IMR-90 (cell line): ENCODE data around the gene DPPA4. TPM values are rescaled to one million over a fixed set of nuclear protein-coding genes. Genes with fewer than 3 reads are reported as not detected.

Source experiments
- ATAC-seq: fragments of 200-7000 bp; cut with Tn5 transposase; 2 replicates; pipeline ENCODE4 v1.9.1; 2020; ENCODE audit warnings: low read depth, mild to moderate bottlenecking, moderate library complexity
- BruUV-seq: library from RNA; stranded (reverse); fragments of 400-500 nt; replicated peaks from 2 replicates; lab custom pipeline; 2021; lab: Mats Ljungman, UMichigan
- CTCF ChIA-PET: fragments of 300-600 bp; formaldehyde crosslinking; extraction: SDS; loops from one replicate; lab custom pipeline; 2021; ENCODE audit warnings: antibody characterized with exemption; lab: Yijun Ruan, JAX
- POLR2A ChIA-PET: fragments of 300-600 bp; sonication (Branson Sonifier 250); formaldehyde crosslinking; loops from one replicate; lab custom pipeline; 2022; ENCODE audit warnings: antibody characterized with exemption; ENCODE audit not compliant: unreplicated experiment; lab: Charles Lee
- DNase-seq: peaks from one replicate; pipeline ENCODE4 v3.0.0; 2013
- H2AFZ ChIP-seq: replicated peaks from 2 replicates; pipeline ENCODE3; 2013; ENCODE audit warnings: low read length, mild to moderate bottlenecking; ENCODE audit not compliant: poor library complexity
- H2AK5ac ChIP-seq: 2 replicates; pipeline ENCODE4 v1.6.1; 2013; ENCODE audit warnings: low read depth, low read length, inconsistent platforms
- H2AK9ac ChIP-seq: replicated peaks from 2 replicates; pipeline ENCODE3; 2013; ENCODE audit warnings: mild to moderate bottlenecking, low read depth, low read length, moderate library complexity; ENCODE audit not compliant: poor library complexity
- H2BK120ac ChIP-seq: 2 replicates; pipeline ENCODE4 v1.6.1; 2013; ENCODE audit warnings: low read depth, low read length, inconsistent platforms
- H2BK15ac ChIP-seq: 3 replicates; pipeline ENCODE4 v1.6.1; 2013; ENCODE audit warnings: low read depth, low read length, inconsistent platforms
- H2BK20ac ChIP-seq: 2 replicates; pipeline ENCODE4 v1.6.1; 2013; ENCODE audit warnings: low read depth, mild to moderate bottlenecking, inconsistent platforms, low read length, moderate library complexity
- H2BK5ac ChIP-seq: 2 replicates; pipeline ENCODE4 v1.6.1; 2013; ENCODE audit warnings: mild to moderate bottlenecking, low read depth, low read length, inconsistent platforms; ENCODE audit not compliant: poor library complexity, severe bottlenecking
- H3K14ac ChIP-seq: replicated peaks from 2 replicates; pipeline ENCODE4 v1.6.1; 2013; ENCODE audit warnings: low read depth, low read length, inconsistent platforms
- H3K18ac ChIP-seq: 2 replicates; pipeline ENCODE4 v1.6.1; 2013; ENCODE audit warnings: low read depth, low read length, control low read depth
- H3K23ac ChIP-seq: 2 replicates; pipeline ENCODE4 v1.6.1; 2013; ENCODE audit warnings: low read depth, low read length, inconsistent platforms
- H3K27ac ChIP-seq: 2 replicates; pipeline ENCODE4 v1.5.1; 2013; ENCODE audit warnings: mild to moderate bottlenecking, control low read depth, low read length; ENCODE audit not compliant: insufficient read depth
- H3K27me3 ChIP-seq: 2 replicates; pipeline ENCODE4 v1.6.1; 2013; ENCODE audit warnings: low read length; ENCODE audit not compliant: control insufficient read depth, insufficient read depth
- H3K36me3 ChIP-seq: 2 replicates; pipeline ENCODE4 v1.6.1; 2013; ENCODE audit warnings: low read length, mixed read lengths; ENCODE audit not compliant: control insufficient read depth, insufficient read depth
- H3K4ac ChIP-seq: 2 replicates; pipeline ENCODE4 v1.6.1; 2013; ENCODE audit warnings: low read depth, low read length, inconsistent platforms
- H3K4me1 ChIP-seq: 2 replicates; pipeline ENCODE4 v1.6.1; 2013; ENCODE audit warnings: low read length, mixed read lengths; ENCODE audit not compliant: control insufficient read depth, insufficient read depth
- H3K4me2 ChIP-seq: 2 replicates; pipeline ENCODE4 v1.6.1; 2013; ENCODE audit warnings: low read depth, mild to moderate bottlenecking, control low read depth, low read length, moderate library complexity
- H3K4me3 ChIP-seq: 2 replicates; pipeline ENCODE4 v1.5.1; 2013; ENCODE audit warnings: low read depth, mild to moderate bottlenecking, control low read depth, low read length, moderate library complexity; ENCODE audit not compliant: insufficient read depth
- H3K56ac ChIP-seq: 2 replicates; pipeline ENCODE4 v1.6.1; 2013; ENCODE audit warnings: low read length, inconsistent platforms; ENCODE audit not compliant: insufficient read depth; ENCODE audit errors: extremely low read depth
- H3K79me1 ChIP-seq, 2 experiments: 2 replicates each; pipeline ENCODE4 v1.6.1; 2013; ENCODE audit warnings: low read length in 2 of 2, inconsistent platforms in 1 of 2, low read depth in 1 of 2
- H3K9ac ChIP-seq: 2 replicates; pipeline ENCODE4 v1.6.1; 2013; ENCODE audit warnings: low read depth, low read length, control low read depth
- H3K9me1 ChIP-seq: 2 replicates; pipeline ENCODE4 v1.6.1; 2013; ENCODE audit warnings: low read length, inconsistent platforms; ENCODE audit not compliant: insufficient read depth
- H3K9me3 ChIP-seq: 2 replicates; pipeline ENCODE4 v1.6.1; 2013; ENCODE audit warnings: low read length; ENCODE audit not compliant: control insufficient read depth, insufficient read depth
- H4K20me1 ChIP-seq: 2 replicates; pipeline ENCODE4 v1.6.1; 2013; ENCODE audit warnings: low read length, inconsistent platforms; ENCODE audit not compliant: insufficient read depth
- H4K5ac ChIP-seq: 2 replicates; pipeline ENCODE4 v1.6.1; 2013; ENCODE audit warnings: mild to moderate bottlenecking, low read depth, low read length, control low read depth
- H4K8ac ChIP-seq, 2 experiments: 2 replicates each; pipeline ENCODE4 v1.6.1; 2013; ENCODE audit warnings: low read depth in 2 of 2, low read length in 2 of 2, control low read depth in 1 of 2, inconsistent platforms in 1 of 2
- H4K91ac ChIP-seq: 2 replicates; pipeline ENCODE4 v1.6.1; 2013; ENCODE audit warnings: low read depth, low read length, inconsistent platforms; ENCODE audit not compliant: insufficient read depth
- MAFK ChIP-seq: IDR thresholded peaks from 2 replicates; pipeline ENCODE4 v1.6.1; 2012; ENCODE audit warnings: low read depth, low read length, improper control_type of control experiment
- MXI1 ChIP-seq: IDR thresholded peaks from 2 replicates; pipeline ENCODE4 v1.6.1; 2012; ENCODE audit warnings: low read depth, mild to moderate bottlenecking, low read length, moderate library complexity, borderline replicate concordance
- POLR2A ChIP-seq: IDR thresholded peaks from 2 replicates; pipeline ENCODE4 v1.6.1; 2012; ENCODE audit warnings: mild to moderate bottlenecking, low read depth, low read length
- RAD21 ChIP-seq: IDR thresholded peaks from 2 replicates; pipeline ENCODE4 v1.6.1; 2012; ENCODE audit warnings: low read length, improper control_type of control experiment
- RCOR1 ChIP-seq: IDR thresholded peaks from 2 replicates; pipeline ENCODE4 v1.6.1; 2012; ENCODE audit warnings: mild to moderate bottlenecking, low read length, improper control_type of control experiment; ENCODE audit not compliant: insufficient replicate concordance
- RFX5 ChIP-seq: IDR thresholded peaks from 2 replicates; pipeline ENCODE4 v1.8.0; 2012; ENCODE audit warnings: low read depth, mild to moderate bottlenecking, low read length, moderate library complexity
- WGBS, 2 experiments: methylation state at CpG; one replicate each; pipeline versions ENCODE4 v1.1.5 to v1.1.7; 2013; ENCODE audit warnings: missing lambda C conversion rate in 2 of 2; ENCODE audit not compliant: insufficient read length in 1 of 2; ENCODE audit errors: extremely low coverage in 2 of 2; 5-methylcytosine and 5-hydroxymethylcytosine counted together
- dilution Hi-C: fragments of 300-500 bp; cut with HindIII; formaldehyde crosslinking; loops from one replicate; pipeline ENCODE4 v1.14.3; 2018; ENCODE audit warnings: low sequenced_read_pairs; ENCODE audit not compliant: unreplicated experiment
- in situ Hi-C: fragments of 300-500 bp; cut with MboI; formaldehyde crosslinking; loops from 3 replicates; pipeline ENCODE4 v1.14.3; 2019; ENCODE audit warnings: low sequenced_read_pairs, inconsistent platforms, mixed read lengths
- intact Hi-C: fragments of 100-400 bp; cut with micrococcal nuclease; formaldehyde crosslinking; loops from 2 replicates; pipeline ENCODE4 v1.10.0; 2022
- polyA plus RNA-seq, 3 experiments: library from polyadenylated mRNA; depleted of rRNA; stranded (reverse); fragments of >200 nt; gene quantifications; 2 replicates each; pipeline ENCODE4 v1.2.3, GENCODE V29; 2012; ENCODE audit warnings: low replicate concordance in 1 of 3
- total RNA-seq: library from RNA; depleted of rRNA; stranded (reverse); fragments of >200 nt; gene quantifications from 2 replicates; pipeline ENCODE4 v1.2.3, GENCODE V29; 2012
- TF ChIP-seq, protein P1 (sequence below): fragments of 150-350 bp; IDR thresholded peaks from 2 replicates; pipeline ENCODE4 v1.6.1; 2016; ENCODE audit warnings: low read depth, mild to moderate bottlenecking, low read length, moderate library complexity, borderline replicate concordance
- TF ChIP-seq, protein P2 (sequence below): conservative IDR thresholded peaks from 2 replicates; pipeline ENCODE4 v1.5.1; 2012; ENCODE audit warnings: mild to moderate bottlenecking, low read depth, low read length, improper control_type of control experiment

DPPA4 gene
- total and polyA plus RNA-seq, 2 of the 4 experiments (the other 2 are of a cell fraction): 0.02 TPM; not detected in 1

DNA sequence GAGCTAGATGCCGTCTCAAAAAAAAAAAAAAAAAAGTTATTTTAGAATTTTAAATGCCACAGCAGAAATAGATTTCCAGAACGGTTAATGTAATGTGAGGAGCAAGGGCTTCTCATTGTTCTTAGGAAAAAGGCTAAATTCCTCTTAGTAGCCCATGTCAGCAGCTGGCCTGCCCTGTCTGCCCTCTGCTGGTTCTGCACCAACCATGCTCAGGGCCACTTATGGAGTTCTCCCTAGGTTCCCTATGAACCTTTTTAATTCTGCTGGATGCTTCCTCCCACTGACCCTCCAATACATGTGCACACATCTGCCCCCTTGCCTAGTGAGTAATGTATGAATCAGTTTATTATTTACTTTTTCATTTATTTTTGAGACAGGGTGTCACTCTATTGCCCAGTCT lies 32.2 kb upstream of the DPPA4 start:
- no peak overlapping the region for H3K9ac ChIP-seq
- no peak overlapping the region for H3K4ac ChIP-seq
- H3K9me1 ChIP-seq: no peaks in the 10 kb centered on the region
- no peak overlapping the region for H3K4me2 ChIP-seq
- no peak overlapping the region for H4K8ac ChIP-seq
- intact Hi-C loops: no loop called here
- DNase-seq (no peak), ATAC-seq (no peak)
- no peak overlapping the region for H3K18ac ChIP-seq
- POLR2A ChIA-PET: no interaction called here
- no peaks in the 10 kb centered on the region for H3K36me3 ChIP-seq
- no CpG with 5 or more reads among the region's 2 CpGs for whole genome bisulfite sequencing, 2 experiments
- H3K56ac ChIP-seq: no peak overlapping the region
- no peaks in the 10 kb centered on the region for H3K4me1 ChIP-seq
- H2AFZ ChIP-seq: no peak overlapping the region
- TF ChIP-seq MXI1: no peak
- TF ChIP-seq MAFK: no peak
- TF ChIP-seq, protein P1, sequence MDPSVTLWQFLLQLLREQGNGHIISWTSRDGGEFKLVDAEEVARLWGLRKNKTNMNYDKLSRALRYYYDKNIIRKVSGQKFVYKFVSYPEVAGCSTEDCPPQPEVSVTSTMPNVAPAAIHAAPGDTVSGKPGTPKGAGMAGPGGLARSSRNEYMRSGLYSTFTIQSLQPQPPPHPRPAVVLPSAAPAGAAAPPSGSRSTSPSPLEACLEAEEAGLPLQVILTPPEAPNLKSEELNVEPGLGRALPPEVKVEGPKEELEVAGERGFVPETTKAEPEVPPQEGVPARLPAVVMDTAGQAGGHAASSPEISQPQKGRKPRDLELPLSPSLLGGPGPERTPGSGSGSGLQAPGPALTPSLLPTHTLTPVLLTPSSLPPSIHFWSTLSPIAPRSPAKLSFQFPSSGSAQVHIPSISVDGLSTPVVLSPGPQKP: no peak
- no peak for TF ChIP-seq POLR2A
- TF ChIP-seq RCOR1: no peak
- no peak for TF ChIP-seq RFX5
- no peak for TF ChIP-seq RAD21
- TF ChIP-seq, protein P2, sequence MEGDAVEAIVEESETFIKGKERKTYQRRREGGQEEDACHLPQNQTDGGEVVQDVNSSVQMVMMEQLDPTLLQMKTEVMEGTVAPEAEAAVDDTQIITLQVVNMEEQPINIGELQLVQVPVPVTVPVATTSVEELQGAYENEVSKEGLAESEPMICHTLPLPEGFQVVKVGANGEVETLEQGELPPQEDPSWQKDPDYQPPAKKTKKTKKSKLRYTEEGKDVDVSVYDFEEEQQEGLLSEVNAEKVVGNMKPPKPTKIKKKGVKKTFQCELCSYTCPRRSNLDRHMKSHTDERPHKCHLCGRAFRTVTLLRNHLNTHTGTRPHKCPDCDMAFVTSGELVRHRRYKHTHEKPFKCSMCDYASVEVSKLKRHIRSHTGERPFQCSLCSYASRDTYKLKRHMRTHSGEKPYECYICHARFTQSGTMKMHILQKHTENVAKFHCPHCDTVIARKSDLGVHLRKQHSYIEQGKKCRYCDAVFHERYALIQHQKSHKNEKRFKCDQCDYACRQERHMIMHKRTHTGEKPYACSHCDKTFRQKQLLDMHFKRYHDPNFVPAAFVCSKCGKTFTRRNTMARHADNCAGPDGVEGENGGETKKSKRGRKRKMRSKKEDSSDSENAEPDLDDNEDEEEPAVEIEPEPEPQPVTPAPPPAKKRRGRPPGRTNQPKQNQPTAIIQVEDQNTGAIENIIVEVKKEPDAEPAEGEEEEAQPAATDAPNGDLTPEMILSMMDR: no peak
- H3K14ac ChIP-seq: no peak overlapping the region
- no peaks in the 10 kb centered on the region for H3K79me1 ChIP-seq
- no peak overlapping the region for H4K5ac ChIP-seq
- no peak overlapping the region for H2BK120ac ChIP-seq
- no peak overlapping the region for H2BK15ac ChIP-seq
- CTCF ChIA-PET: no interaction called here
- H3K27me3 ChIP-seq: no peaks in the 10 kb centered on the region
- H4K91ac ChIP-seq: no peak overlapping the region
- no peak overlapping the region for H2BK20ac ChIP-seq
- H2BK5ac ChIP-seq: no peak overlapping the region
- H3K4me3 ChIP-seq: no peak overlapping the region
- no peak overlapping the region for H3K23ac ChIP-seq
- no peak overlapping the region for H2AK9ac ChIP-seq
- peaks cover 1% of the 10 kb centered on the region; the same call in 1 of the 2 replicates for H3K9me3 ChIP-seq
- no peaks in the 10 kb centered on the region for H4K20me1 ChIP-seq
- in situ Hi-C loops: no loop called here
- BruUV-seq: no TSS peak
- dilution Hi-C loops: no loop called here
- no peak overlapping the region for H3K27ac ChIP-seq
- no peak overlapping the region for H2AK5ac ChIP-seq
